SK-N-SH treated with all-trans-retinoic acid at 6 μM for 48 hours (cell line): ENCODE results near the gene MCRIP2.

Experiments
- ATAC-seq: fragments of 200-7000 bp; cut with Tn5 transposase; 3 replicates; pipeline ENCODE4 v1.9.1; 2020; ENCODE audit warnings: mild to moderate bottlenecking, moderate library complexity
- ARNTL ChIP-seq: fragments of 450-650 bp; formaldehyde crosslinking; IDR thresholded peaks from 2 replicates; pipeline ENCODE4 v1.5.0; 2020; ENCODE audit warnings: low read depth, mild to moderate bottlenecking, moderate library complexity, borderline replicate concordance
- BACH2 ChIP-seq: fragments of 250-450 bp; sonication (Bioruptor Pico); IDR thresholded peaks from 2 replicates; pipeline ENCODE4 v1.9.0; 2021; ENCODE audit warnings: mild to moderate bottlenecking, borderline replicate concordance
- CSDC2 ChIP-seq: fragments of 250-450 bp; sonication (Bioruptor Pico); IDR thresholded peaks from 2 replicates; pipeline ENCODE4 v1.5.0; 2020; ENCODE audit warnings: mild to moderate bottlenecking, moderate library complexity
- ESRRG ChIP-seq: fragments of 250-450 bp; sonication (Bioruptor Pico); IDR thresholded peaks from 2 replicates; pipeline ENCODE4 v1.6.1; 2021; ENCODE audit warnings: mild to moderate bottlenecking
- GLIS3 ChIP-seq: fragments of 250-450 bp; sonication (Bioruptor Pico); IDR thresholded peaks from 2 replicates; pipeline ENCODE4 v1.5.0; 2020; ENCODE audit warnings: mild to moderate bottlenecking, moderate library complexity
- ISL1 ChIP-seq: fragments of 250-450 bp; sonication (Bioruptor Pico); IDR thresholded peaks from 2 replicates; pipeline ENCODE4 v2.1.2; 2022; ENCODE audit warnings: mild to moderate bottlenecking, moderate library complexity
- OSR1 ChIP-seq: fragments of 250-450 bp; sonication (Bioruptor Pico); IDR thresholded peaks from 2 replicates; pipeline ENCODE4 v1.8.0; 2022; ENCODE audit warnings: moderate library complexity, mild to moderate bottlenecking, inconsistent platforms
- PPARA ChIP-seq: fragments of 250-450 bp; sonication (Bioruptor Pico); IDR thresholded peaks from 2 replicates; pipeline ENCODE4 v1.5.0; 2020; ENCODE audit warnings: mild to moderate bottlenecking, borderline replicate concordance
- RARB ChIP-seq: fragments of 250-450 bp; sonication (Bioruptor Pico); IDR thresholded peaks from 2 replicates; pipeline ENCODE4 v1.8.0; 2021; ENCODE audit warnings: mild to moderate bottlenecking, moderate library complexity
- SNAI2 ChIP-seq: fragments of 250-450 bp; sonication (Bioruptor Pico); IDR thresholded peaks from 2 replicates; pipeline ENCODE4 v1.5.0; 2020; ENCODE audit warnings: mild to moderate bottlenecking, moderate library complexity
- TCF4 ChIP-seq: fragments of 250-450 bp; sonication (Bioruptor Pico); IDR thresholded peaks from 2 replicates; pipeline ENCODE4 v1.8.0; 2021; ENCODE audit warnings: mild to moderate bottlenecking, moderate library complexity, borderline replicate concordance
- TOX ChIP-seq: fragments of 250-450 bp; sonication (Bioruptor Pico); IDR thresholded peaks from 2 replicates; pipeline ENCODE4 v1.8.0; 2021; ENCODE audit warnings: mild to moderate bottlenecking, moderate library complexity, borderline replicate concordance
- ZFP3 ChIP-seq: fragments of 250-450 bp; sonication (Bioruptor Pico); IDR thresholded peaks from 2 replicates; pipeline ENCODE4 v1.5.0; 2020; ENCODE audit warnings: mild to moderate bottlenecking, moderate library complexity
- ZFP30 ChIP-seq: fragments of 450-650 bp; formaldehyde crosslinking; IDR thresholded peaks from 2 replicates; pipeline ENCODE4 v1.5.0; 2022; ENCODE audit warnings: mild to moderate bottlenecking, moderate library complexity
- ZNF565 ChIP-seq: fragments of 450-650 bp; formaldehyde crosslinking; conservative IDR thresholded peaks from 2 replicates; pipeline ENCODE4 v1.5.0; 2020; ENCODE audit warnings: low read depth, mild to moderate bottlenecking, moderate library complexity
- ZNF70 ChIP-seq: fragments of 450-650 bp; formaldehyde crosslinking; IDR thresholded peaks from 2 replicates; pipeline ENCODE4 v1.5.0; 2020; ENCODE audit warnings: mild to moderate bottlenecking, moderate library complexity
- ZNF8 ChIP-seq: fragments of 450-650 bp; formaldehyde crosslinking; IDR thresholded peaks from 2 replicates; pipeline ENCODE4 v1.5.0; 2020; ENCODE audit warnings: mild to moderate bottlenecking, moderate library complexity
- TF ChIP-seq, protein P1 (sequence below): fragments of 250-450 bp; sonication (Bioruptor Pico); IDR thresholded peaks from 2 replicates; pipeline ENCODE4 v1.5.1; 2021; ENCODE audit warnings: mild to moderate bottlenecking, moderate library complexity
- TF ChIP-seq, protein P2 (sequence below): fragments of 250-450 bp; sonication (Bioruptor Pico); IDR thresholded peaks from 2 replicates; pipeline ENCODE4 v1.5.0; 2020; ENCODE audit warnings: mild to moderate bottlenecking, moderate library complexity
- TF ChIP-seq, protein P3 (sequence below): fragments of 250-450 bp; sonication (Bioruptor Pico); IDR thresholded peaks from 2 replicates; pipeline ENCODE4 v1.5.1; 2020; ENCODE audit warnings: low read depth, mild to moderate bottlenecking, moderate library complexity
- TF ChIP-seq, protein P4 (sequence below): fragments of 250-450 bp; sonication (Bioruptor Pico); IDR thresholded peaks from 2 replicates; pipeline ENCODE4 v1.8.0; 2020; ENCODE audit warnings: mild to moderate bottlenecking, moderate library complexity, borderline replicate concordance
- TF ChIP-seq, protein P5 (sequence below): fragments of 250-450 bp; sonication (Bioruptor Pico); IDR thresholded peaks from 2 replicates; pipeline ENCODE4 v1.8.0; 2021; ENCODE audit warnings: low read depth, mild to moderate bottlenecking, moderate library complexity, borderline replicate concordance

Gene MCRIP2

DNA sequence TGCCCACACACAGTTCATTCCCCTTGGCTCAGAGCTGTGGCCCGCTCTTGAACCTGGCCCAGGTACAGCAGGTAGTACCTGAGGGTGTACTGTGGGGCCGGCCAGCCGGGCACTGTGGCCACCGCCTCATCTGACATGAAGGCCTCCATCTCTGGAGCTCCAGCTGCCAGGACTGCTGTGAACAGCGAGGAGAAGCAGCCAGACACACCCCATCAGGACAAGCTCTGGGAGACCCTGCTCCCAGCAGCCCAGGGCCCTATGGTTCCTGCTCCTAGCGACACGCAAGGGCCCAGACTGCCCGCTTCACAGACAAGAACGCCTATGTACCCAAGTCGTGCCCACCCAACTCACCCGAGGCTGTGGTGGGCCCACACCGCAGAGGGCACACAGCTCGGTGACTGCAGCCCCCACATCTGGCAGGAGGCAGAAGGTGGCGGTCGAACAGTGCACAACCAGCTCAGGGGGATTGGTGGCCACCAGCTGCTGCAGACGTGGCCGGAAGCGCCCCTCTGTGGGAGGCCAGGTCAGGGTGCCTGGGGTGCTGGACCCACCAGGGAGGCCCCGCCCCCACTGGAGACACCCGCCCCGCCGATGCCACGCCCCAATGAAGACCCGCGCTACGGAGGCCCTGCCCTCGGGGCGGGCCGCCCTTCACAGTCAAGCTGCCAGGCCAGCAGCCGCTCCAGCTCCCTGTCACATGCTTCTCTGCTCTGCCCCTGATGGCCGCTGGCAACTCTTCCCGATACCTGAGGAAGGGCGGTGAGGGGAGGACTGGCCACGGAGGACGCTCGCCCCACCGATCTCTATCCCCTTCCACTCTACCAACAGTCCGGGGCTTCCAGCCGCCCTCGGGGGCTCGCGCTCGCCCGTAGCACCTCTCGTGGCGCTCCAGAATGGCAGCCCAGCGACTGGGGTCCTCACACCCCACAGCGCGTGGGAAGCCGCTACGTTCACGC lies 37.5 kb downstream of the MCRIP2 start:
- TF ChIP-seq PPARA (CRISPR knock-in tag) (no peak), TOX (CRISPR knock-in tag) (no peak), BACH2 (no peak), ISL1 (CRISPR knock-in tag) (no peak), ARNTL (CRISPR knock-in tag) (no peak), ZFP3 (CRISPR knock-in tag) (no peak), ZNF8 (no peak), CSDC2 (CRISPR knock-in tag) (no peak), ZFP30 (CRISPR knock-in tag) (no peak), GLIS3 (no peak), OSR1 (CRISPR knock-in tag) (no peak), TCF4 (CRISPR knock-in tag) (no peak), ZNF565 (CRISPR knock-in tag) (no peak), SNAI2 (no peak)
- TF ChIP-seq, protein P1, sequence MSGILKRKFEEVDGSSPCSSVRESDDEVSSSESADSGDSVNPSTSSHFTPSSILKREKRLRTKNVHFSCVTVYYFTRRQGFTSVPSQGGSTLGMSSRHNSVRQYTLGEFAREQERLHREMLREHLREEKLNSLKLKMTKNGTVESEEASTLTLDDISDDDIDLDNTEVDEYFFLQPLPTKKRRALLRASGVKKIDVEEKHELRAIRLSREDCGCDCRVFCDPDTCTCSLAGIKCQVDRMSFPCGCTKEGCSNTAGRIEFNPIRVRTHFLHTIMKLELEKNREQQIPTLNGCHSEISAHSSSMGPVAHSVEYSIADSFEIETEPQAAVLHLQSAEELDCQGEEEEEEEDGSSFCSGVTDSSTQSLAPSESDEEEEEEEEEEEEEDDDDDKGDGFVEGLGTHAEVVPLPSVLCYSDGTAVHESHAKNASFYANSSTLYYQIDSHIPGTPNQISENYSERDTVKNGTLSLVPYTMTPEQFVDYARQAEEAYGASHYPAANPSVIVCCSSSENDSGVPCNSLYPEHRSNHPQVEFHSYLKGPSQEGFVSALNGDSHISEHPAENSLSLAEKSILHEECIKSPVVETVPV (CRISPR knock-in tag), result no peak
- TF ChIP-seq, protein P2, sequence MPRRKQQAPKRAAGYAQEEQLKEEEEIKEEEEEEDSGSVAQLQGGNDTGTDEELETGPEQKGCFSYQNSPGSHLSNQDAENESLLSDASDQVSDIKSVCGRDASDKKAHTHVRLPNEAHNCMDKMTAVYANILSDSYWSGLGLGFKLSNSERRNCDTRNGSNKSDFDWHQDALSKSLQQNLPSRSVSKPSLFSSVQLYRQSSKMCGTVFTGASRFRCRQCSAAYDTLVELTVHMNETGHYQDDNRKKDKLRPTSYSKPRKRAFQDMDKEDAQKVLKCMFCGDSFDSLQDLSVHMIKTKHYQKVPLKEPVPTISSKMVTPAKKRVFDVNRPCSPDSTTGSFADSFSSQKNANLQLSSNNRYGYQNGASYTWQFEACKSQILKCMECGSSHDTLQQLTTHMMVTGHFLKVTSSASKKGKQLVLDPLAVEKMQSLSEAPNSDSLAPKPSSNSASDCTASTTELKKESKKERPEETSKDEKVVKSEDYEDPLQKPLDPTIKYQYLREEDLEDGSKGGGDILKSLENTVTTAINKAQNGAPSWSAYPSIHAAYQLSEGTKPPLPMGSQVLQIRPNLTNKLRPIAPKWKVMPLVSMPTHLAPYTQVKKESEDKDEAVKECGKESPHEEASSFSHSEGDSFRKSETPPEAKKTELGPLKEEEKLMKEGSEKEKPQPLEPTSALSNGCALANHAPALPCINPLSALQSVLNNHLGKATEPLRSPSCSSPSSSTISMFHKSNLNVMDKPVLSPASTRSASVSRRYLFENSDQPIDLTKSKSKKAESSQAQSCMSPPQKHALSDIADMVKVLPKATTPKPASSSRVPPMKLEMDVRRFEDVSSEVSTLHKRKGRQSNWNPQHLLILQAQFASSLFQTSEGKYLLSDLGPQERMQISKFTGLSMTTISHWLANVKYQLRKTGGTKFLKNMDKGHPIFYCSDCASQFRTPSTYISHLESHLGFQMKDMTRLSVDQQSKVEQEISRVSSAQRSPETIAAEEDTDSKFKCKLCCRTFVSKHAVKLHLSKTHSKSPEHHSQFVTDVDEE (CRISPR knock-in tag), result no peak
- TF ChIP-seq, protein P3, sequence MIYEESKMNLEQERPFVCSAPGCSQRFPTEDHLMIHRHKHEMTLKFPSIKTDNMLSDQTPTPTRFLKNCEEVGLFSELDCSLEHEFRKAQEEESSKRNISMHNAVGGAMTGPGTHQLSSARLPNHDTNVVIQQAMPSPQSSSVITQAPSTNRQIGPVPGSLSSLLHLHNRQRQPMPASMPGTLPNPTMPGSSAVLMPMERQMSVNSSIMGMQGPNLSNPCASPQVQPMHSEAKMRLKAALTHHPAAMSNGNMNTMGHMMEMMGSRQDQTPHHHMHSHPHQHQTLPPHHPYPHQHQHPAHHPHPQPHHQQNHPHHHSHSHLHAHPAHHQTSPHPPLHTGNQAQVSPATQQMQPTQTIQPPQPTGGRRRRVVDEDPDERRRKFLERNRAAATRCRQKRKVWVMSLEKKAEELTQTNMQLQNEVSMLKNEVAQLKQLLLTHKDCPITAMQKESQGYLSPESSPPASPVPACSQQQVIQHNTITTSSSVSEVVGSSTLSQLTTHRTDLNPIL, result no peak
- ATAC-seq, result peak; percentile 44

DNA sequence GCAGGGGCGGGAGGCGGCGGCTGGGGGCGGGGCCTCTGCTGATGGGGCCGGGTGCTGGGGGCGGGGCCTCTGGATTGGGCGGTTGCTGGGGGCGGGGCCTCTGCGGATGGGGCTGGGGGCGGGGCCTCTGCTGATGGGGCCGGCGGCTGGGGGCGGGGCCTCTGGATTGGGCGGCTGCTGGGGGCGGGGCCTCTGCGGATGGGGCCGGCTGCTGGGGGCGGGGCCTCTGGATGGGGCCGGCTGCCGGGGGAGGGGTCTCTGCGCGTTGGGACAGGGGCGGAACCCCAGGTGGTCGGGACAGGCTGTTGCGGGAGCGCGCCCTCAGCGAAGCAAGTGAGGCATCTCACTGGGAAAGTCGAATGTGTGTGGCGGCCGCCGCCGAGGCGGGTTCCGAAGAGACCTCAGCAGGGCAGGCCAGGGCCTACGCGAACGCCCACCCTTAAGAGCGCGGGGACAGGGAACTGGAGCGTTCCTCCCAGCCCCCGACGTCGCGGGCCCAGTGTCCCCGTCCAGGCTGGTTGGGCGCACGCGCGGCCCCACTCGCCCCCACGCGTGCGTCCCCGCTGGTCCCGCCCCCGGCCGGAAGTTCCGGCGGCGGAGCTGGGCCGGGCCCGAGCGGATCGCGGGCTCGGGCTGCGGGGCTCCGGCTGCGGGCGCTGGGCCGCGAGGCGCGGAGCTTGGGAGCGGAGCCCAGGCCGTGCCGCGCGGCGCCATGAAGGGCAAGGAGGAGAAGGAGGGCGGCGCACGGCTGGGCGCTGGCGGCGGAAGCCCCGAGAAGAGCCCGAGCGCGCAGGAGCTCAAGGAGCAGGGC lies 38.4 kb downstream of the MCRIP2 start, which contains the start of gene STUB1:
Gene STUB1 (plus strand): TSS at position 597 of the 811 bp plus-strand sequence. CDS start 116 bp downstream, at position 713.
- ATAC-seq, result peak; percentile 48
- no peak for TF ChIP-seq CSDC2 (CRISPR knock-in tag)
- no peak for TF ChIP-seq ESRRG (CRISPR knock-in tag)
- no peak for TF ChIP-seq ZFP3 (CRISPR knock-in tag)
- TF ChIP-seq, protein P2 (CRISPR knock-in tag), result no peak
- no peak for TF ChIP-seq ZNF8
- TF ChIP-seq ZFP30 (CRISPR knock-in tag), result no peak
- TF ChIP-seq GLIS3, result no peak
- no peak for TF ChIP-seq PPARA (CRISPR knock-in tag)
- TF ChIP-seq BACH2, result no peak
- TF ChIP-seq ISL1 (CRISPR knock-in tag), result no peak
- TF ChIP-seq RARB (CRISPR knock-in tag), result no peak
- no peak for TF ChIP-seq ZNF70 (CRISPR knock-in tag)
- no peak for TF ChIP-seq OSR1 (CRISPR knock-in tag)
- TF ChIP-seq, protein P3, result no peak
- TF ChIP-seq, protein P4, sequence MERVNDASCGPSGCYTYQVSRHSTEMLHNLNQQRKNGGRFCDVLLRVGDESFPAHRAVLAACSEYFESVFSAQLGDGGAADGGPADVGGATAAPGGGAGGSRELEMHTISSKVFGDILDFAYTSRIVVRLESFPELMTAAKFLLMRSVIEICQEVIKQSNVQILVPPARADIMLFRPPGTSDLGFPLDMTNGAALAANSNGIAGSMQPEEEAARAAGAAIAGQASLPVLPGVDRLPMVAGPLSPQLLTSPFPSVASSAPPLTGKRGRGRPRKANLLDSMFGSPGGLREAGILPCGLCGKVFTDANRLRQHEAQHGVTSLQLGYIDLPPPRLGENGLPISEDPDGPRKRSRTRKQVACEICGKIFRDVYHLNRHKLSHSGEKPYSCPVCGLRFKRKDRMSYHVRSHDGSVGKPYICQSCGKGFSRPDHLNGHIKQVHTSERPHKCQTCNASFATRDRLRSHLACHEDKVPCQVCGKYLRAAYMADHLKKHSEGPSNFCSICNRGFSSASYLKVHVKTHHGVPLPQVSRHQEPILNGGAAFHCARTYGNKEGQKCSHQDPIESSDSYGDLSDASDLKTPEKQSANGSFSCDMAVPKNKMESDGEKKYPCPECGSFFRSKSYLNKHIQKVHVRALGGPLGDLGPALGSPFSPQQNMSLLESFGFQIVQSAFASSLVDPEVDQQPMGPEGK, result no peak
- TF ChIP-seq, protein P5, sequence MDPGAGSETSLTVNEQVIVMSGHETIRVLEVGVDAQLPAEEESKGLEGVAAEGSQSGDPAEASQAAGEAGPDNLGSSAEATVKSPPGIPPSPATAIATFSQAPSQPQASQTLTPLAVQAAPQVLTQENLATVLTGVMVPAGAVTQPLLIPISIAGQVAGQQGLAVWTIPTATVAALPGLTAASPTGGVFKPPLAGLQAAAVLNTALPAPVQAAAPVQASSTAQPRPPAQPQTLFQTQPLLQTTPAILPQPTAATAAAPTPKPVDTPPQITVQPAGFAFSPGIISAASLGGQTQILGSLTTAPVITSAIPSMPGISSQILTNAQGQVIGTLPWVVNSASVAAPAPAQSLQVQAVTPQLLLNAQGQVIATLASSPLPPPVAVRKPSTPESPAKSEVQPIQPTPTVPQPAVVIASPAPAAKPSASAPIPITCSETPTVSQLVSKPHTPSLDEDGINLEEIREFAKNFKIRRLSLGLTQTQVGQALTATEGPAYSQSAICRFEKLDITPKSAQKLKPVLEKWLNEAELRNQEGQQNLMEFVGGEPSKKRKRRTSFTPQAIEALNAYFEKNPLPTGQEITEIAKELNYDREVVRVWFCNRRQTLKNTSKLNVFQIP (CRISPR knock-in tag), result no peak
- no peak for TF ChIP-seq TOX (CRISPR knock-in tag)
